ENCODE measurements around the gene STK32B.

DNA sequence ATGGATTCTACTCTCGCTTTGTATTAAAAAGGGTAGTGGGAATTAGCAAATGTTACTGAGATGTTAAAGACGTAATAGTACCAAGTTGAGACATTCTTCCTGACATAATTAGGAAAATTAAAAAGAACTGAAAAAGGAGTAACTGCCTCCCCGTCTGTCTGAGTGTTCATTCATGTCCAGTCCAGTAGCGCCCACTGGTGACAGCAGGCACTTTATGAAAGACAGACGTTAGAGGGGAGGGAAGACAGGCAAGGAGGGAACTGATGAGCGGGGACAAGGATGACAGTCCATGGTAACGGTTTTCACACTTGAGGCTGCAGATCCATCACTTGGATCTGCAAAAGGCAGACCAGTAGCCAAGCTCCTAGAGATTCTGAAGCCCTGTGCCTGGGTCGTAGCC is 326.7 kb downstream of the STK32B start:
- TF ChIP-seq, protein P1, sequence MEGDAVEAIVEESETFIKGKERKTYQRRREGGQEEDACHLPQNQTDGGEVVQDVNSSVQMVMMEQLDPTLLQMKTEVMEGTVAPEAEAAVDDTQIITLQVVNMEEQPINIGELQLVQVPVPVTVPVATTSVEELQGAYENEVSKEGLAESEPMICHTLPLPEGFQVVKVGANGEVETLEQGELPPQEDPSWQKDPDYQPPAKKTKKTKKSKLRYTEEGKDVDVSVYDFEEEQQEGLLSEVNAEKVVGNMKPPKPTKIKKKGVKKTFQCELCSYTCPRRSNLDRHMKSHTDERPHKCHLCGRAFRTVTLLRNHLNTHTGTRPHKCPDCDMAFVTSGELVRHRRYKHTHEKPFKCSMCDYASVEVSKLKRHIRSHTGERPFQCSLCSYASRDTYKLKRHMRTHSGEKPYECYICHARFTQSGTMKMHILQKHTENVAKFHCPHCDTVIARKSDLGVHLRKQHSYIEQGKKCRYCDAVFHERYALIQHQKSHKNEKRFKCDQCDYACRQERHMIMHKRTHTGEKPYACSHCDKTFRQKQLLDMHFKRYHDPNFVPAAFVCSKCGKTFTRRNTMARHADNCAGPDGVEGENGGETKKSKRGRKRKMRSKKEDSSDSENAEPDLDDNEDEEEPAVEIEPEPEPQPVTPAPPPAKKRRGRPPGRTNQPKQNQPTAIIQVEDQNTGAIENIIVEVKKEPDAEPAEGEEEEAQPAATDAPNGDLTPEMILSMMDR (IDR thresholded peaks at IDR 0.05) = peak in 1 of 3 donors; percentile 11
- TF ChIP-seq POLR2AphosphoS5 (IDR thresholded peaks at IDR 0.05) = no peak
